Pulmonary artery endothelial cell (primary cell): ENCODE results near the gene GRK5. TPM values are rescaled to one million over a fixed set of nuclear protein-coding genes. Genes with fewer than 3 reads are reported as not detected.
"Not testable (repeated sequence)": the region's sequence is repeated elsewhere in the genome, so short reads cannot be mapped to it uniquely, and the experiment has no call there.

ENCODE experiments used
- DNase-seq: peaks from one replicate; pipeline ENCODE4 v3.0.0-alpha.2; 2011; ENCODE audit warnings: low read depth, low spot score
- total RNA-seq: library from RNA; depleted of rRNA; stranded (reverse); fragments of >200 nt; gene quantifications from 2 replicates; pipeline ENCODE4 v1.2.3, GENCODE V29; 2014

GRK5 gene
- total RNA-seq, result 36.9 and 39.7 TPM in 2 replicates

DNA sequence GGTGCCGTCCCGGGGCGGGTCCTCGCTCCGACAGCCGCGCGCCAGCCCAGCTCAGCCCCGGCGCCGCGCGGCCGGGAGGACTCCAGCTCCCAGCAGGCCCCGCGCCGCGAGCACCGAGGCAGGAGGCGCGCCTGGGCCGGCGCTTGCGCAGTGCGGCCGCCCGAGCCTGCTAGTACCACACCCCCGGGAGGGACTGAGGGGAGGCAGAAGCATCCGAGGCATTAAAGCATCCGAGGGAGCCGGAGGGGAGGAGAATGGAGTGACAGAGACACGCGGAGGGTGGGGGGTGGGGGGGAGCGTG is at the start of gene GRK5:
Gene GRK5, plus strand, starts transcription at position 206 of the 301 bp plus-strand sequence. CDS start 347 bp downstream, outside the sequence.
- peak; percentile 88 for DNase-seq

DNA sequence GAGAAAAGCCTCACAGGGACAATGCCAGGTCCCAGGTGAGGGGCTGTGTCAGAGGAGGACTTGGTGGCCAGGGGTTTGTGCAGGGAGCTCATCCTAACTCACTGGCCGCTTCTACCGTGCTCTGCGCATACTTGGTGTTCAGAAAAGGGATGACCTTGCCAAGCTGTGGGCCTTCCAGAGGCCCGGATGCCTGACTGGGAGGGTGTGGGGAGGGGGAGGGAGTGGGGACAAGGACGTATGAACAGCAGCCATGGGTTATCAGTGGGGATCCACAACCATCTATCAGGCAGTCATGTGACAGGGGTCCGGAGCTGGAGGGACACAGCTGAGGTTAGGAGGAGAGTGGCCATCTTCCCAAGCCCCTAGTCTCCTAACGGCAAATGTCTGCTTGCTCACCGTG is 48.0 kb upstream of the GRK5 start:
- DNase-seq, result no peak

DNA sequence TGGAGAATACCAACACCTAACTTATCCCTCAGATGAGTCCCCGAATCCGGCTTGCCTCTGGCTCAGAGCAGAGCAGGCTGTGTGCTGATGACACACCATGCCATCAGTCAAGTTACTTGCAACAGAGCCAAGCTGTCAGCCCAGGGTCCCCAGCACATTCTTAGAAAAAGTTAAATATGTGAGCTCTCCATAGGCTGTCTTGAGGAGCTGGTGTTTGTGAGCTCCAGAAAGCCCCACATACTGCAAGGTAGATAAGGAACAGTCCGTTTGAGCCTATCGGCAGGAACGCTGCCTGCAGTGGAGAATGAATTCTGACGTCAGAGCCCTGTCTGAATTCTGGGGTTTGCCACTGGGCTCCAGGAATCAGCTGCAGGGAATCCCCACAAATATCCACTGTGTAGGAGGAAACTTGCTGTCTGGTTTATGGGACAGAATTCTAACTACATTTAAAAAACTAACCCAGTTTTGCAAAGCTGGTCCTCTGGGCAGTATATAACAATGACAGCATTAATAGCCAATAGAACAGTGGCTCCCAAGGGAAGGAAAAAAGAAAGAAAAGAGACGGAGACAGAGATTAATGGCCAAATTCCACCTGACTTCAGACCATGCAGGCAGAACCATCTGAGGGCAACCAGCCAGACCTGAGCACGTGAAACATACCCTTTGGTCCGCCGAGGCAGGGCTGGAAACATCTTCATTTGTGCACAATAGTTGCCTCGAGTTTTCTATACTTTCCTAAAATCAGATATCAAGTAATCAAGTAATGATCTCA is 45.5 kb upstream of the GRK5 start:
- DNase-seq, result no peak

DNA sequence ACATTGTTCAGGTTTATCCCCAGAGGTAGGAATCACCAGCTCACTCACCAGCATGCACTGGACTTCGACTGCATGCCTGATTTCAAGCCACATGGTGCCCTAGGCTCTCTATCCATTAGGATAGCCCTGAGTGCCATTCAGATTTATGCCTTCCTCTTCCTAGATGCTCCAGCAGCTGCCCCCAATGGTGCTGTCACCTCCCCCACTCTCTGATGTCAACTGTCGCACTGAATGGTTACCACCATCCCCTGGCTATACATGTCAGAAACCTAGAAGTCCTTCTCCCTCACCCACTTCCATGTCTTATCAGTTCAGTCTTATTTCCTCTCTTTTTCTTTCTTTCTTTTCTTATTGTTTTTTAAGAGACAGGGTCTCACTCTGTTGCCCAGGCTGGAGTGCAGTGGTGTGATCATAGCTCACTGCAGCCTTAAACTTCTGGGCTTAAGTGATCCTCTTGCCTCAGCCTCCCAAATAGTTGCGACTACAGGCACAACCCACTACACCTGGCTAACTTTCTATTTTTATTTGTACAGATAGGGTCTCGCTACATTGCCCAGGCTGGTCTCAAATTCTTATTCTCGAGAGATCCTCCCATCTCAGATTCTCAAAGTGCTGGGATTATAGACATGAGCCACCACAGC is 44.8 kb upstream of the GRK5 start:
- DNase-seq, result no peak

DNA sequence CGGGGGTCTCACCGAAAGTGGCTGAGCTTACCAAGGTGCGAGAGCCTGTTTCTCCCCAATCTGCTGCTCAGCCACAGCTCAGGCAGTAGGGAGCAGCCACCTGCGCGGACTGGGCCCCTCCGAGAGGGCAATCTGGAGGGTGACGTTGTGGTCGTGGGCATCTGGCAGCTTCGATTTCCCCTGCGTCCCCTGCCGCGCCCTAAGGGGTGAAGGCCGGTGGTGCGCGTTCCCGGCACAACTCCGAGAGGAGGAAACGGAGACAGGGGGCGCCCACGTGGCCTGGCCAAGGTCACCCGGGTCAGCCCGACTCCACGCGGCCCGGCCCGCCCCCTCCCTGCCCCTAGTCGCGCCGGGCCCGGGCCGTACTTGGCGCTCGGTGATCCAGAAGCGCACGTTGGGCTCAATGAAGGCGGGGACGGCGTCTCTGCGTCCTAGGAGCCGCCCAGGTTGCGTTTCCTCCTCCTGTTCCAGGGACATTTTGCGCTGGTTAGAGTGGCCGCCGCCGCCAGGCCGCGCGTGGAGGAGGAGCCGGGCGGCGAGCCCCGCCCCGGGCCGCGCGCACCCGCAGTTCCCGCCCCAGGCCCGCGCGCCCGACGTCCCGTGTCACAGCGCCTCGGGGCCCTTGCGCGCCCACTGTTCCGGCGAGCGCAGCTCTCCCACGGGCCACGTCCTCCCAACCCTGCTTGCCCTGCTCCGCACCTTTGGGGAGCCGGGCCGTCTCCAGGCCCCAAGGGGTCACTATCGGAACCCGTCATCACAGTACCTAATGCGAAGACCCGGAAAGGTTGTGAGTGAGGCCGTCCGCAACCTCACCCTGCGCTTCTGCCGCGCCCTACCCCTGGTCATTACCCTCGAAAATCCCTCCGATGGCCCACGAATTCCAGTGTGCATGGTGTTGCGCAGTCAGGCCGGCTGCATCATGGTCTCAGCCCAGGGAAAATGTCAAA is 41.9 kb upstream of the GRK5 start, which contains the start of gene SFXN4:
Gene SFXN4, minus strand, starts transcription at position 544 of the 947 bp plus-strand sequence. Its CDS starts 67 bp downstream, at position 477.
- no peak for DNase-seq

DNA sequence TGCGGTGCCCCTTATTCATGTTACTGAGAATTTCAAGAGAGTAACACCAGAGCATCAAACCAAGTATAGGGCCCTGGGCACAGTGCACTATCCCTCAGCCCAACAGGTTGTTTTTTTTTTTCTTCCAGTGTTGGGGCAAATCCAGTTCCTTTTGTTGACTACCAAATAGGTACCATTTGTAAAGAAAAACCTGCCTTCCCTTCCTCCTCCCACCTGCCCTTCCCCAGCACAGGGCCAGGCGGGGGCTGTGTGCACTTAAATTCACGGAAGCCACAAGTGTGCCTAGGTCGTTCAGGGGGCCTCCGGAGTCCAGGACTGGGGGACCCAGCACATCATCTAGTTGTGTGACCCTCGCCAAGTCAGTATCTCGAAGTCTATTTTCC is 41.3 kb upstream of the GRK5 start:
- DNase-seq, result no peak

DNA sequence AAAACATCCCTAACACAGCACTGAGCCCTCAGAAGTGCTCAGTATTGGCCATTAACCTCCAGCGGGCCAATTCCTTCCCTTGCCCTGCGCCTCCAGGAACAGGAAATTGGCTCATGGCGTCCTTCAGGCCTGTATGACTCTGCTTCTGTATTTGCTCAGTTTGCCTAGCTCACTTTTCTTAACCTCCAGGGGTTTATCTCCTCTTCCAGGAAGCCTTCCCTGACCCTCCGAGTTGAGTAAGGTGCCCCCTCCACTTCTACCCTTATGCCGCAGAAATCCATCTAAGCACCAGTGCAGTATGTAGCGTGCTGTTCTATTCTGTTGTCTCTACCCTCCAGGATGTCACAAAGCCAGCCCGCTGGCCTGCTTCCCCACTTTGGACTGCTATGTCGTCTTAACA is 40.8 kb upstream of the GRK5 start:
- no peak for DNase-seq

DNA sequence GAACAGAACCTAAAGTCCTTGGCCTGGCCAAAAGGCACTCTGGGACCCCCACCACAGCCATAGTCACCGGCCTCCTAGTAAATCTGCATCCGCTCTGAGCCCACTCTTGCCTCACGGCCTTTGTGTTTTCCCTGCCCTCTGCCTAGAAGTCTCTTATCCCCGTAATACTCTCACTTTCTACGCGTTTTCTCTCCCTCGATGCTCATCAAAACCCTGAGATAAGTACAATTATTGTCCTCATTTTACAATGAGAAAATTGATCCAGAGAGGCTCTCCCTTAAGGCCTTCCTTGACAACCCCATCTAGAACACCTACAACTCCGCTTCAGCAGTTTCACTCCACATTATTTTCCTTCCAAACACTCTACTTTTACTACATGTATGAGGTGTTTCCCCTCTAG is 40.3 kb upstream of the GRK5 start:
- DNase-seq, result no peak

DNA sequence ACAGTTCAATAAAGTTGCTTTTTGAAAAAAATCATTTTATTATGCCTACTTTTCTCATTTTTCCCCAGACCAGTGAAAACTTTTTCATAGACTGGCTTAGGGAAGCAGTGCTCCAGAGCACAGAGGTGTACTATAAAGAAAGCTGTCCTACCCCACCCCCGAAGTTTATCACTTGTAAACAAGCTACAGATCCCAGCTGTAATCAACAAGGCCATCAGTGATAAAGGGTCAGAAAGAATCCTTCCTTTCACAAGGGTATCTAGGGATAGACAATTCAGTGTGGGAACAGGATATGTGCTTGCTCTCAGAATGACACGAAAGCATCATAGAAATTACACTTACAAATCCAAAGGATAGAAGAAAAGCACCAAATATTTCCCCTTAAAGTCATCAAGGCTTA is 33.3 kb upstream of the GRK5 start:
- no peak for DNase-seq

DNA sequence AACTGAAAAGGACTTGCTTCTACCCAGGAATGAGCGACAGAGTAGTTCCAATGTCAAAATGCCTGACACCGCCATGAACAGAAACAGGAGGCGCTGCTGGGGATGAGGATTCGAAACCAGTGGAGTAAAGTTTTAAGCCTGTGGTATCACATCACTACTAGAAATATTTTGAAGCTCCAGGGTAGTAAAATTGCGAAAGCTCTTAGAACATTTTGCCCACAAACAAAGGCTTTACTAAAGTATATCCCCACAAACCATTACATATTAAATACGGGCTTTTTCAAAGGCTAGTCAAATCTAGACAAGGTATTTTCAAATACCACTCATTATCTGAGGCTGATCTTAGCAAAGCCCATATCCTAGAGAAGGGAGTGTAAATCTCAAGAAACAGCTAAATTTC is 31.2 kb upstream of the GRK5 start:
- DNase-seq, result no peak

DNA sequence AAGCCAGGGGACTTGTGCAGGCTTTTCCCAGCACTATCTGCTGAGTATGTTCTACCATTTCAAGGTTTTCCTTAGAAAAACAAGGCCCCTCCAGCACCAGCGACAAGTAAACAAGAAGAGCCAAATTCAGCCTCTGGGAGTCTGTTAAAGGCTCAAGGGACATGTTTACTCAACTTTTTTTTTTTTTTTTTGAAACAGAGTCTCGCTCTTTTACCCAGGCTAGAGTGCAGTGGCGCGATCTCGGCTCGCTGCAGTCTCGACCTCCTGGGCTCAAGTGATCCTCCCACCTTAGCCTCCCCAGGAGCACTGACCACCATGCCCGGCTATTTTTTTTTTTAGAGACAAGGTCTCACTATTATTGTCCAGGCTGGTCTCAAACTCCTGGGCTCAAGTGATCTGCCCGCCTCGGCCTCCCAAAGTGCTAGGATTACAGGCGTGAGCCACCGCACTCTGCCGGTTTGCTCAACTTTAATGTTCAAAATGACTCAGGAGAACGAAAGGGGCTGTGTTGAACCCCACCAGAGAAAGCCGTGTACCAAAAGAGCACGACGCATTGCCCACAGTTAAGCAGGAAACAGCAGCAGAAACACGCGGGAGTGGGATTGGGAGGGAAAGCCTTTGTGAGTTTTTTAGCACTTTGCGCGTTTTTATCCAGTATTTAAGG is 29.5 kb upstream of the GRK5 start:
- DNase-seq, result no peak

DNA sequence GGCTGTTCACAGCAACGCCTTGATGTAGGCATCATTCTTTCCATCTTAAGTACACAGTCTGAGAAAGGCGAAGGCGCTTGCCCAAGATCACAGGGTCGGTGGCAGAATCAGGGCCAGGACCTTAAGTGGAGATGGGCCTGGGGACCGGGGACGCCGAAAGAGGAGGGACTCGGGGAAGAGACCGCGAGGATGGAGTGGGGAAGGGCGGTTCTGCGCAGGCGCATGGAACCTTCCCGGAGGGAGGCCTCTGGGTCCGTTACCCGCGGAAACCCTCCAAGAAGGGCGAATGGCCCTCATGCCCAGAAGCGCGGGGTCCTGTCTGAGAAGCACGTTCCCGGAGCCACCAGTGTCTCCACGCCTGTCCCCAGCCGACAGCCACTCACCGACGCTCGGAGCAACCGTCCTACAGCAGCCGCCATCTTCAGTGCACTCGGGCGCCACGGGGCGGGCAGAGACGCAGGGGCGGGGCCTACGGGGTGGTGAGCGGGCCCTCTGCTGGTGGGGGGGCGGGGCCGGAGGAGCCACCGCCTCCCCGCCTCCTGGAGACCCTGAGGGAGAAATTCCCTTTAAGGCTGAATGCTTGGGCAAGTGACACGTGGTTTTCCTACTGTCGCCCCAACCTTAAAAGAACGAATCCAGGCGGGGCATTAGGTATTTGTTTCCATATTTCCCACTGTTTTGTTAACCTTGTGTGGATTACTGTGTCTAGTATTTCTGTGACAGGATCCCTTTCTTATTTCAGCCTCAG is 28.8 kb upstream of the GRK5 start, which contains the start of gene PRDX3:
Gene PRDX3, minus strand, starts transcription at position 441 of the 748 bp plus-strand sequence. Its CDS starts 22 bp downstream, at position 419.
- DNase-seq, result peak; percentile 52

DNA sequence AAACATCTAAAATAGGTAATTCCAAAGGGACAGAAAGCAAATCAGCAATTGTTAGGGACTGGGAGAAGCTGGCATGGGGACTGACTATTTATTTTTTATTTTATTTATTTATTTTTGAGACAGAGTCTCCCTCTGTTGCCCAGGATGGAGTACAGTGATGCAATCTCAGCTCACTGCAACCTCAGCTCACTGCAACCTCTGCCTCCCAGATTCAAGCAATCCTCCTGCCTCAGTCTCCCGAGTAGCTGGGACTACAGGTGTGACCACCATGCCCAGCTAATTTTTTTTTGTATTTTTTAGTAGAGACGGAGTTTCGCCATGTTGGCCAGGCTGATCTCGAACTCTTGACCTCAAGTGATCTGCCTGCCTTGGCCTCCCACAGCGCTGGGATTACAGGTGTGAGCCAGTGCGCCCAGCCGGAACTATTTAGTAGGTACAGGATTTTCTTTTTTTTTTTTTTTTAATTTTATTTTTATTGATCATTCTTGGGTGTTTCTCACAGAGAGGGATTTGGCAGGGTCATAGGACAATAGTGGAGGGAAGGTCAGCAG is 26.4 kb upstream of the GRK5 start:
- DNase-seq, result not testable (repeated sequence)

DNA sequence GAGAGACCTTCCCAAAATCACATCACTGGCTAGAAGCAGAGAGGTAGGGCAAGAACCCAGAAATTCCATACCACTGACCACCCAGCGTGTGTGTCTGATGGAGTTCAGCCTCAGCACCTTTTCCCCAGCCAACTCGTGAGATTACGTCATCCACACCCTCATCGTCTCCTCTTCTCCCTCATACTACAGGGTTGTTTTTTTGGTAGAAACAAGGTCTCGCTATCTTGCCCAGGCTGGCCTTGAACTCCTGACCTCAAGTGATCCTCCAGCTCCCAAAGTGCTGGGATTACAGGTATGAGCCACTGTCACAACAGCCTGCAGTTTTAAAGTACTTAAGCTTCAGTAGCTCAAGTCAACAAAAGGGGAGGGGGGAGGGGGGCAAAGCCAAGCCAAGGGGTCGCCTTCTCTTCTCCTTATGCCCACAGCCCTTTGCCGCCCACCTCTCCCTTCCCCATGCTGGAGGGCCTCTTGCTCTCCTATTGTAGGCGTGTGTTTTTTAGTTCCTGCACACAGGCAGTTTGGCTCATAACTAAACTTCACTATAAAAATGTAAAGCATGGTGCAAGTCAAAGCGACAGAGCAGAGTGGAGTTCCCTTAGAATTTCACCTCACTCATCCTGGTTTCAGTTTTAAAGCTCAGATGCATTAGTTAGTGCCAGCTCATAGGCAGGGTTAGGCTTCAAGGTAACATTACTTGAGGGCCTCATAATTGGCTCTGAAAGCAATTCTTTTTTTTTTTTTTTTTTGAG is 23.5 kb upstream of the GRK5 start:
- no peak for DNase-seq

DNA sequence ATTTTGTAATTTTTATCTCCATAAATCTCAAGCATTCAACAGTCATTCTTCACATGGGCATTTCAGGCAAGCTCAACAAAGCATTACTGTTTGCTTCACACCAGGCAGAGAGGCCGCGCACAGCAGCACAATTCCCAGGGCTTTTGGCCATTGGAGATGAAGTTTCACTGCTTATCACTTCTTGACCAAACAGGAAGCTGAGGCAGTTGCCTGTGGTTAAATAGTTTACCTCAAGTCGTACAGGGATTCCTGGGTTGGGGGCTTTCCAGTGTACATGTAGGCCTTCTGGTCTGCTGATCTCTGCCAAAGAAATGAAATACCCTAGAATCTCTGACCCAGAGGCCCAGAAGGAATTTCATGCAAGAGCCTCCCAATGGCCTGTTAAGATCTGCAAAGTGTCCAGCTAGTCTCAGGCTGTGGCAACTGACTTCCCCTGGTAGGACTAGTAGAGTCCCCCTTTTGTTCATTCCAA is 17.5 kb upstream of the GRK5 start:
- no peak for DNase-seq

DNA sequence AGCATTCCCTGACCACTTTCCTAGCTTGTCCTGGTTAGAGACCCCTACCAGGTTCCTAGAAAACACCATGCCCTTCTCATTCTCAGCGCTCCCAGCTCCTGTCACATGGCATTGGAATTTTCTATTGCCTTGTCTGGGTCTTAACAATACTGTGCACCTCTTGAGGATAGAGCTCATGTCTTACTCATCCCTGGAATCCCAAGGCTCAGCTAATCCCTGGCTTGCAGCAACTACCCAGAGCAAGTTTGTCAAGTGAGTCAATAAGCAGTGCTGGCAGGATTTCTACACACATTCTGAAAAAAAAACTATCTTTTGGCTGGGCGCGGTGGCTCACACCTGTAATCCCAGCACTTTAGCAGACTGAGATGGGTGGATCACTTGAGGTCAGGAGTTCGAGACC is 17.0 kb upstream of the GRK5 start:
- DNase-seq, result no peak

DNA sequence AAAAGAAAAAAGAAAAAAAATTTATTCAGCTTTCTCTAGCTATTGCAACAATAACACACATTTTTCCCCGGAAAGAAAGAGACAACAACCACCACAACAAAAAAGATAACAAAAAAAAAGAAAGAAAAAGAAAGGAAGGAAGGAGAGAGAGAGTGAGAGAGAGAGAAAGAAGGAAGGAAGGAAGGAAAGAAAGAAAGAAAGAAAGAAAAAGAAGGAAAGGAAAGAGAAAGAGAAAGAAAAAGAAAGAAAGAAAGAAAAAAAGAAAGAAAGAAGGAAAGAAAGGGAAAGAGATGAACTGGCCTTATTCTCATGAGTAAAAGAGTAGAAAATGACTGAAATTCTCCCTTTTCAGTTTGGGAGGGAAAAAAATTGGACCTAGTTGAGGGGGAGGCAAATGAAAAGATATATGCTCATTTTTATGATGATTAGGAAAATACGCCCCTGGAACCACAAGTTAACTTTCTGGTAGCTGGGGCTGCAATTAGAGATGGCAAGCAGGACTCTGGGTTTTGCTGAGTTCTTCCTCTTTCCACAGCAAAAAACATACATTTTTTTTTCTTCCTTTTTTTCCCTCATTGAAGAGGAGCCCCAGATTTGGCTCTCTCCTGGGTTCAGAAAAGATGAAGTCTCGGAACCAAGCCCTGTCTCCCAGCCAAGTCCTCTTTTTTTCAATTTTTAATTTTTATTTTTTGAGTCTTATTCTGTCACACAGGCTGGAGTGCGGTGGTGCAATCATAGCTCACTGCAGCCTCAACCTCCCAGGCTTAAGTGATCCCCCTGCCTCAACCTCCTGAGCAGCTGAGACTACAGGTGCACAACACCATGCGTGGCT is 16.2 kb upstream of the GRK5 start:
- no peak for DNase-seq

DNA sequence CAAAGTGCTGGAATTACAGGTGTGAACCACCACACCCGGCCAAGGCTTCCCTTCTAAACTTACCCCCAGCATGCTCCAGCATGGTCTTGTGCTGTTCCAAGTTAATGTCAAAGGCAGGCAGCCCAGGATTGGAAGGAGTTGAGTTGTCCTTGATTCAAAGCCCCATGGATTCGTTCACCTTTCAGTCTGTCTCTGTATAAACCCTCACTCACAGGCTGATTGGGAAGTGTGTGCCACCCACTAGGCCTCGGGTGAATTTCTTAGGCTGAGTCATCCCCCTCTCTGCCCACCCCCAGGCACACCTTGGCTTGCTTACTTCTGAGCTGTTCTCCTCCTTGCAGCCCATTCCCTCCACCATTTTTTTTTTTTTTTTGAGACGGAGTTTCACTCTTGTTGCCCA is 15.5 kb upstream of the GRK5 start:
- no peak for DNase-seq

DNA sequence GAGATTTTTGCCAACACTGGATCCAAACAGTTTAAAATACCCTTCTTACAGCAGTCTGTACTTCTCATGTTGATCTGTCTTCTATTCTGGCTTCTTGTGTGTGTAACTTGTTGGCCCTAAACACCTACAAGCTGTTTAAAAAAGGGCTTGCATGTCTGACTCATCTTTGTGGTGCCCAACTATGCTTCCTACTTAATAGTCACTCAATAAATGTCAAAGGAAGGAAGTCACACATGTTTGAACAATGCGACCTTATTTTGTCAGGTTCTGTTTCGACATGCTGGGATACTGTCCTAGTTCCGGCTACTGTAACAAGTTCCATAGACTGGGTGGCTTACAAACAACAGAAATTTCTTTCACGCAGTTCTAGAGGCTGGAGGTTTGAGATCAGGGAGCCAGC is 9.4 kb upstream of the GRK5 start:
- DNase-seq, result no peak
